Kidney (tissue), 14 donors: Measurements from ENCODE around the gene GPR84. TPM values are rescaled to one million over a fixed set of nuclear protein-coding genes. Genes with fewer than 3 reads are reported as not detected.
"Not testable (repeated sequence)": the region's sequence is repeated elsewhere in the genome, so short reads cannot be mapped to it uniquely, and the experiment has no call there.

Experiments
- DNase-seq, 5 donors: peaks; one replicate each; pipeline ENCODE4 v3.0.0-alpha.2; 2013 to 2020
- FAIRE-seq: peaks from 2 replicates; lab custom pipeline; 2012; peaks lifted over from hg19 to GRCh38; lab: Jason Lieb, UNC
- H3K27ac ChIP-seq, 2 donors: one replicate each; pipeline ENCODE4 v1.7.0; 2013; ENCODE audit warnings: low read depth in 2 of 2, low read length in 2 of 2, inconsistent platforms in 1 of 2
- H3K27me3 ChIP-seq: one replicate; pipeline ENCODE4 v1.7.1; 2013; ENCODE audit warnings: low read length, inconsistent platforms; ENCODE audit not compliant: control insufficient read depth, insufficient read depth
- H3K36me3 ChIP-seq, 3 donors: one replicate each; pipeline versions ENCODE4 v1.7.0 to v1.7.1; 2013; ENCODE audit warnings: low read length in 3 of 3, control low read depth in 1 of 3, inconsistent platforms in 1 of 3; ENCODE audit not compliant: insufficient read depth in 3 of 3, control insufficient read depth in 2 of 3
- H3K4me1 ChIP-seq, 3 donors: one replicate each; pipeline versions ENCODE4 v1.7.0 to v1.7.1; 2013; ENCODE audit warnings: low read length in 3 of 3, inconsistent platforms in 1 of 3, low read depth in 1 of 3; ENCODE audit not compliant: control insufficient read depth in 2 of 3, insufficient read depth in 2 of 3
- H3K4me3 ChIP-seq, 3 donors: one replicate each; pipeline versions ENCODE4 v1.7.0 to v1.8.1; 2013; ENCODE audit warnings: low read length in 3 of 3, control low read depth in 1 of 3, inconsistent platforms in 1 of 3
- H3K9ac ChIP-seq, 3 donors: one replicate each; pipeline versions ENCODE4 v1.7.0 to v1.7.1; 2013; ENCODE audit warnings: low read length in 3 of 3, control low read depth in 1 of 3, inconsistent platforms in 1 of 3
- H3K9me3 ChIP-seq, 3 donors: one replicate each; pipeline versions ENCODE4 v1.7.0 to v1.7.1; 2013; ENCODE audit warnings: low read length in 3 of 3, control low read depth in 1 of 3, inconsistent platforms in 1 of 3; ENCODE audit not compliant: control insufficient read depth in 2 of 3, insufficient read depth in 1 of 3
- intact Hi-C: fragments of 100-400 bp; cut with DNase I; formaldehyde crosslinking; loops from one replicate; pipeline ENCODE4 v1.11.1; 2022
- polyA plus RNA-seq: library from polyadenylated mRNA; stranded (reverse); fragments of 350-450 nt; fragmentation: Illumina TruSeq; extraction: RNeasy Lipid Tissue Mini Kit (QIAGEN cat#74804); gene quantifications from one replicate; pipeline ENCODE4 v1.2.3, GENCODE V29; 2014; ENCODE audit warnings: low read depth, low replicate concordance; ENCODE audit not compliant: insufficient read depth
- total RNA-seq: library from RNA; stranded (reverse); fragmentation: NEBNext Ultra II Directional; extraction: Animal tissue kit (Norgen Biotek cat#: 25700); gene quantifications from one replicate; pipeline ENCODE4 v1.2.1, GENCODE V29; 2021
- TF ChIP-seq, protein P1 (sequence below): IDR thresholded peaks from 3 replicates; pipeline ENCODE4 v1.5.1; 2012; ENCODE audit warnings: mild to moderate bottlenecking, moderate library complexity, borderline replicate concordance; ENCODE audit not compliant: insufficient read depth; ENCODE audit errors: extremely low read depth
- donor health status: control.
- donor health status: control.
- donor health status: control.
- donor health status: control.
- donor health status: control.
- donor health status: DM: yes; HTN: yes; CAD: no.
- donor health status: Normal renal cell carcinoma (clear cell type).

GPR84 gene
- total and polyA plus RNA-seq, 2 donors from 2014 or later = 1.7 TPM; not detected in 1

DNA sequence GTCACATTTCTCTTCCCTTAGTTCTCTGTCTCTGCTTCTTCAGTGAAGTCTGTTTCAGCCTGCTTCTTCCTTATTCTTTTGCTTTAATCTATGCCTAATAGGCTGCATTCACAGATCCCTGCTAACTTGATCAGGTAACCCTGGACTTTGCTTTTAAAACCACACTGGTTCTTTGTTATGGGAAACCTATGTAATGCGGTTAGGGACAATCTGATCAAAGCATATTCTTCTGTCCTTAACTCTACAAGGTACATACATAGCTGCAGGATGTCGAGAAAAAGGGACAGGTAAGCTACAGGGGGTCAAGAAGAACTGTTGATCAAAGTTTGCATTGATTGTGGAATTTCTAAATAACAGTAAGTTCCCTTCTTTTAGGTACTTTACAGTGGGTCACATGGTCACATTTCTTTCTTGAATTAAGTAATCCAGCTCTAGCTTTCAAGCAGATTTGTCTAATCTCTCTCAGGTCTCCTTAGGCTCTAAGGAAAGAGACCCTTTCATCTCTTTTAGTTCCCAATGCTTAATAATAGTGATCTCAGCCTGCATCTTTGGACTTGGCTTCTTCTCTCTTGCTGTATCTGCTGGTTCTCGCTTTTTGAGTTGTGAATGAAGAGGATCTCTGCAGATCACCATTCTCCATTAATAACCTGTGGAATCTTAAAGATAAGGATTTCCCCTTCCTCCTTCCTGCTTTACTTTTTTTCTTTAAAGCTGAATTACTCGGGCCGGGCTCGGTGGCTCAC is 35.5 kb downstream of the GPR84 start:
- Histone ChIP-seq H3K27me3 (no peaks in the 10 kb centered on the region), H3K9ac (peak overlapping the region in 1 of 3 donors; percentile 16), H3K36me3 (no peaks in the 10 kb centered on the region), H3K4me3 (no peak overlapping the region), H3K4me1 (peaks cover 0 to 9% (median 0%) of the 10 kb centered on the region in 3 donors), H3K27ac (no peak overlapping the region), H3K9me3 (no peaks in the 10 kb centered on the region)
- TF ChIP-seq, protein P1, sequence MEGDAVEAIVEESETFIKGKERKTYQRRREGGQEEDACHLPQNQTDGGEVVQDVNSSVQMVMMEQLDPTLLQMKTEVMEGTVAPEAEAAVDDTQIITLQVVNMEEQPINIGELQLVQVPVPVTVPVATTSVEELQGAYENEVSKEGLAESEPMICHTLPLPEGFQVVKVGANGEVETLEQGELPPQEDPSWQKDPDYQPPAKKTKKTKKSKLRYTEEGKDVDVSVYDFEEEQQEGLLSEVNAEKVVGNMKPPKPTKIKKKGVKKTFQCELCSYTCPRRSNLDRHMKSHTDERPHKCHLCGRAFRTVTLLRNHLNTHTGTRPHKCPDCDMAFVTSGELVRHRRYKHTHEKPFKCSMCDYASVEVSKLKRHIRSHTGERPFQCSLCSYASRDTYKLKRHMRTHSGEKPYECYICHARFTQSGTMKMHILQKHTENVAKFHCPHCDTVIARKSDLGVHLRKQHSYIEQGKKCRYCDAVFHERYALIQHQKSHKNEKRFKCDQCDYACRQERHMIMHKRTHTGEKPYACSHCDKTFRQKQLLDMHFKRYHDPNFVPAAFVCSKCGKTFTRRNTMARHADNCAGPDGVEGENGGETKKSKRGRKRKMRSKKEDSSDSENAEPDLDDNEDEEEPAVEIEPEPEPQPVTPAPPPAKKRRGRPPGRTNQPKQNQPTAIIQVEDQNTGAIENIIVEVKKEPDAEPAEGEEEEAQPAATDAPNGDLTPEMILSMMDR = no peak
- FAIRE-seq (no peak), DNase-seq (no peak)
- intact Hi-C loops = no loop called here

GRCh38 chr12:54325442-54326109 is 38.7 kb downstream of the GPR84 start:
- intact Hi-C loops, H3K36me3 ChIP-seq, FAIRE-seq, H3K27me3 ChIP-seq, H3K9me3 ChIP-seq, H3K4me1 ChIP-seq, DNase-seq: not testable (repeated sequence)
- H3K27ac ChIP-seq = peak overlapping the region; percentile 74 to 92
- H3K4me3 ChIP-seq = peak overlapping the region; percentile 89 to 99 (median 98)
- peak overlapping the region; percentile 90 to 99 (median 96) for H3K9ac ChIP-seq

DNA sequence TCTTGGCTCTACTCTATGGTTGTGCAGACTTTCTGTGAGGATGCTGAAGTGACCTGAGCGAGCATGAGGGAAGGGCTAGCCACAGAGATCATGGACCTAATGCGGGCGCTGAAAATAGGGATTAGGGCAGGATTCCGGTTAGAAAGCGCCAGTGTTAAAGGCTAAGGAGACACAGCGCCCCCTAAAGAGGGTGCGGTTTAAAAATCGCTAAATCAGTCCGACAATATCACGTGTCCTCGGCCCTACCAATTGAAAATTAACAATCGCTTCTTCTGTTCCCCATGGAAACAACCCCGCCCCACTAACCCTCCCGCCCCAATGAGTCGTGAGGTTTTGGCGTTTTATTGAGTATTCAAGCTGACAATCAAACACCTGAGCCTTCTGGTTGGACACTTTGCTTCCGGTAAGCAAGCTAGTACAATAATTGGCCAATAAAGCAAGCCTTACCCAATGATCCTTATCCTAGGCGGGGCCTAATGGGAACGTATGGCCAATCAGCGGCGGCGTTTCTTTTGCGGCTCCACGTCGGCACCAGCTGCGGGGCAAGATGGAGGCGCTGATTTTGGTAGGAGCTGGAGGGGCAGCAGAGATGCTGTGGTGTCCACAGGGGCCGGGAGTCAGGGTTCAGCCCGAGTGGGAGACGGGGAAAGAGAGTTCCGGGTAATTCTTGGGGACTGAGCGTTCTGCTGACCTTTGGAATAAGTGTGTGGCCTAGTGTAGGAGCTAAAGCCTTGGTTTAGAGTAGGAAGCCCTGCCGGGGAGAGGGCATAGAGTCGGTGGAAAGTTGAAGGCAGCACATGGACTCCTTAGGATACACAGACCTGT is 39.5 kb downstream of the GPR84 start, which contains the start of gene COPZ1:
TSS of gene COPZ1 (plus strand) at position 515 of the 825 bp plus-strand sequence. CDS start at position 548, 33 bp downstream.
- no peaks in the 10 kb centered on the region for H3K36me3 ChIP-seq
- intact Hi-C loops = no loop called here
- H3K4me3 ChIP-seq = peak within 1 kb of the TSS; percentile 89 to 99 (median 98)
- peak within 1 kb of the TSS; percentile 74 to 92 for H3K27ac ChIP-seq
- peak; percentile 97 for FAIRE-seq
- peak; percentile 97 to 100 (median 99) for DNase-seq
- no peaks in the 10 kb centered on the region for H3K9me3 ChIP-seq
- peak within 1 kb of the TSS; percentile 90 to 99 (median 96) for H3K9ac ChIP-seq
- no peaks in the 10 kb centered on the region for H3K27me3 ChIP-seq
- H3K4me1 ChIP-seq = peaks cover 0 to 4% (median 0%) of the 10 kb centered on the region in 3 donors
- TF ChIP-seq, protein P1 = peak; percentile 82
